PC-3 (cell line): ENCODE measurements around the gene RGS9BP. TPM values are rescaled to one million over a fixed set of nuclear protein-coding genes. Genes with fewer than 3 reads are reported as not detected.
"Not testable (repeated sequence)": the region's sequence is repeated elsewhere in the genome, so short reads cannot be mapped to it uniquely, and the experiment has no call there.

ENCODE experiments used
- ATAC-seq: fragments of 200-7000 bp; cut with Tn5 transposase; 2 replicates; pipeline ENCODE4 v1.9.1; 2020; ENCODE audit warnings: mild to moderate bottlenecking, moderate library complexity
- BruUV-seq: library from RNA; stranded (reverse); fragments of 400-500 nt; replicated peaks from 2 replicates; lab custom pipeline; 2021; lab: Mats Ljungman, UMichigan
- CTCF ChIA-PET: fragments of 300-600 bp; sonication (Branson Sonifier 250); formaldehyde crosslinking; loops from one replicate; lab custom pipeline; 2022; ENCODE audit warnings: antibody characterized with exemption; lab: Charles Lee
- POLR2A ChIA-PET: fragments of 300-600 bp; sonication (Branson Sonifier 250); formaldehyde crosslinking; loops from one replicate; lab custom pipeline; 2022; ENCODE audit warnings: antibody characterized with exemption; ENCODE audit not compliant: unreplicated experiment; lab: Charles Lee
- DNase-seq: peaks from one replicate; pipeline ENCODE4 v3.0.0-alpha.2; 2015
- H2AFZ ChIP-seq: fragments of 300-600 bp; sonication (generic); 2 replicates; pipeline ENCODE4 v1.6.0; 2016; ENCODE audit warnings: antibody characterized with exemption, low read length
- H3F3A ChIP-seq: fragments of 300-600 bp; sonication (generic); one replicate; pipeline ENCODE4 v1.6.0; 2017; ENCODE audit warnings: antibody characterized with exemption, low read length, control low read depth, mild to moderate bottlenecking; ENCODE audit not compliant: unreplicated experiment
- H3K27ac ChIP-seq: fragments of 300-600 bp; sonication (generic); 2 replicates; pipeline ENCODE4 v1.5.1; 2016; ENCODE audit warnings: mild to moderate bottlenecking, low read length
- H3K27me3 ChIP-seq: fragments of 300-600 bp; sonication (generic); 2 replicates; pipeline ENCODE4 v1.6.1; 2016; ENCODE audit warnings: low read length, mixed read lengths
- H3K36me3 ChIP-seq: fragments of 300-600 bp; sonication (generic); 2 replicates; pipeline ENCODE4 v1.6.1; 2016; ENCODE audit warnings: low read depth, mixed run types, low read length, mixed read lengths
- H3K4me1 ChIP-seq: fragments of 300-600 bp; sonication (generic); 2 replicates; pipeline ENCODE4 v1.5.1; 2016; ENCODE audit warnings: low read length; ENCODE audit not compliant: insufficient read depth
- H3K4me2 ChIP-seq: fragments of 300-600 bp; sonication (generic); 2 replicates; pipeline ENCODE4 v1.6.0; 2016; ENCODE audit warnings: low read length
- H3K4me3 ChIP-seq: fragments of 300-600 bp; sonication (generic); 2 replicates; pipeline ENCODE4 v1.5.1; 2016; ENCODE audit warnings: mild to moderate bottlenecking, low read length, mixed read lengths
- H3K79me2 ChIP-seq: fragments of 300-600 bp; sonication (generic); 2 replicates; pipeline ENCODE4 v1.6.1; 2017; ENCODE audit warnings: low read length, mixed read lengths
- H3K9ac ChIP-seq: fragments of 300-600 bp; sonication (generic); 2 replicates; pipeline ENCODE4 v1.6.0; 2016; ENCODE audit warnings: mild to moderate bottlenecking, low read length
- H3K9me2 ChIP-seq: fragments of 300-600 bp; sonication (generic); replicated peaks from 2 replicates; pipeline ENCODE4 v1.6.1; 2016; ENCODE audit warnings: mixed run types, low read length, mixed read lengths
- H3K9me3 ChIP-seq: fragments of 300-600 bp; sonication (generic); 2 replicates; pipeline ENCODE4 v1.6.1; 2016; ENCODE audit warnings: low read length, mixed read lengths
- H4K20me1 ChIP-seq: fragments of 300-600 bp; sonication (generic); 2 replicates; pipeline ENCODE4 v1.6.1; 2016; ENCODE audit warnings: low read length, mixed read lengths
- EZH2 ChIP-seq: fragments of 300-600 bp; sonication (generic); IDR thresholded peaks from one replicate; pipeline ENCODE4 v1.6.1; 2017; ENCODE audit warnings: antibody characterized with exemption, mild to moderate bottlenecking, low read length; ENCODE audit not compliant: unreplicated experiment
- EZH2phosphoT487 ChIP-seq: fragments of 300-600 bp; sonication (generic); IDR thresholded peaks from 2 replicates; pipeline ENCODE4 v1.6.1; 2018; ENCODE audit warnings: mild to moderate bottlenecking, antibody characterized with exemption, low read length, borderline replicate concordance
- intact Hi-C: fragments of 100-400 bp; cut with micrococcal nuclease; formaldehyde crosslinking; loops from 2 replicates; pipeline ENCODE4 v1.9.0; 2023
- total RNA-seq: library from RNA; depleted of rRNA; stranded (reverse); fragments of >200 nt; gene quantifications from 2 replicates; pipeline ENCODE4 v1.2.3, GENCODE V29; 2014
- TF ChIP-seq, protein P1 (sequence below): fragments of 300-600 bp; sonication (generic); conservative IDR thresholded peaks from 2 replicates; pipeline ENCODE4 v1.5.1; 2017; ENCODE audit warnings: antibody characterized with exemption, low read depth, mild to moderate bottlenecking, low read length

RGS9BP gene
- total RNA-seq, 1 experiment from 2014 or later, result 1.6 TPM

DNA sequence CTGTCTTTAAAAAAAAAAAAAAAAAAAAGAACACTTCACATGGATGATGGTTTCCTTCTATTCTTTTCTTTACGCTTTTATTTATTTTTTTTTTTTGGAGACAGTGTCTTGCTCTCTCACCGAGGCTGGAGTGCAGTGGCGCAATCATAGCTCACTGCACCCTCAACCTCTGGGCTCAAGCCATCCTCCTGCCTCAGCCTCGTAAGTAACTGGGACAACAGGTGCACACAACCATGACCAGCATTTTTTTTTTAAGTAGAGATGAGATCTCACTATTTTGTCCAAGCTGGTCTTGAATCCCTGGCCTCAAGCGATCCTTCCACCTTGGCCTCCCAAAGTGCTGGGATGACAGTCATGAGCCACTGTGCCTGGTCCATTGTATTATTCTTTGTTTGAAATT is 25.0 kb upstream of the RGS9BP start:
- Histone ChIP-seq H4K20me1 (no peaks in the 10 kb centered on the region), H3K27ac (no peak overlapping the region), H3K9ac (no peak overlapping the region), H3K9me2 (no peaks in the 10 kb centered on the region), H3K79me2 (no peaks in the 10 kb centered on the region), H3K4me2 (no peak overlapping the region), H3K27me3 (no peaks in the 10 kb centered on the region), H3K4me3 (no peak overlapping the region), H3F3A (no peaks in the 10 kb centered on the region), H3K4me1 (no peaks in the 10 kb centered on the region), H2AFZ (no peak overlapping the region), H3K9me3 (no peaks in the 10 kb centered on the region), H3K36me3 (no peaks in the 10 kb centered on the region)
- TF ChIP-seq EZH2phosphoT487 (no peak), EZH2 (no peak)
- TF ChIP-seq, protein P1, sequence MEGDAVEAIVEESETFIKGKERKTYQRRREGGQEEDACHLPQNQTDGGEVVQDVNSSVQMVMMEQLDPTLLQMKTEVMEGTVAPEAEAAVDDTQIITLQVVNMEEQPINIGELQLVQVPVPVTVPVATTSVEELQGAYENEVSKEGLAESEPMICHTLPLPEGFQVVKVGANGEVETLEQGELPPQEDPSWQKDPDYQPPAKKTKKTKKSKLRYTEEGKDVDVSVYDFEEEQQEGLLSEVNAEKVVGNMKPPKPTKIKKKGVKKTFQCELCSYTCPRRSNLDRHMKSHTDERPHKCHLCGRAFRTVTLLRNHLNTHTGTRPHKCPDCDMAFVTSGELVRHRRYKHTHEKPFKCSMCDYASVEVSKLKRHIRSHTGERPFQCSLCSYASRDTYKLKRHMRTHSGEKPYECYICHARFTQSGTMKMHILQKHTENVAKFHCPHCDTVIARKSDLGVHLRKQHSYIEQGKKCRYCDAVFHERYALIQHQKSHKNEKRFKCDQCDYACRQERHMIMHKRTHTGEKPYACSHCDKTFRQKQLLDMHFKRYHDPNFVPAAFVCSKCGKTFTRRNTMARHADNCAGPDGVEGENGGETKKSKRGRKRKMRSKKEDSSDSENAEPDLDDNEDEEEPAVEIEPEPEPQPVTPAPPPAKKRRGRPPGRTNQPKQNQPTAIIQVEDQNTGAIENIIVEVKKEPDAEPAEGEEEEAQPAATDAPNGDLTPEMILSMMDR, result no peak
- intact Hi-C loops, result no loop called here
- ChIA-PET POLR2A (no interaction called here), CTCF (no interaction called here)
- ATAC-seq, result no peak
- no peak for DNase-seq
- BruUV-seq, result no TSS peak

DNA sequence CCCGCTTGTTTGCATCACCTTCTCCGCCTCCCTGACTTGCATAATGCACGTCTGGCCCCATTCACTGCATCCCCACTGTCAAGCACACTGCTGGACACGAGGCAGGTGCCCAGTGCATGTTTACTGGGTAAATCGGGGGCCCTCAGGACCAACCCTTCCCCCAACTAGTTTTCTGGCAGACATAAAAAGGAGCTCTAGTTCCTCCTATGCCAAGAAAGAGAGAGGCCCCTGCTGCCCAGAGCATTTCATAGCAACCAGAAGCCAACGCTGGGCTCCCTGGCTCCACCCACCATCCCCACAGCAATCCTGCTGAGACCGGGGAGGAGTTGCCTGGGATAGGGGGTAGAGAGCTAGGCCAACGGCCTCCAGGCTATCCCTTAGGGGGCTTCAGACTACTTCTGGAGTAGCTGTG is 23.9 kb upstream of the RGS9BP start:
- DNase-seq (no peak), ATAC-seq (no peak)
- Histone ChIP-seq H3F3A (no peaks in the 10 kb centered on the region), H3K4me1 (no peaks in the 10 kb centered on the region), H3K4me2 (no peak overlapping the region), H2AFZ (no peak overlapping the region), H3K4me3 (no peak overlapping the region), H3K36me3 (no peaks in the 10 kb centered on the region), H3K27ac (no peak overlapping the region), H3K9ac (no peak overlapping the region), H4K20me1 (no peaks in the 10 kb centered on the region), H3K9me3 (no peaks in the 10 kb centered on the region), H3K9me2 (no peaks in the 10 kb centered on the region), H3K79me2 (no peaks in the 10 kb centered on the region), H3K27me3 (no peaks in the 10 kb centered on the region)
- POLR2A ChIA-PET, result no interaction called here
- TF ChIP-seq, protein P1, result no peak
- TF ChIP-seq EZH2, result no peak
- no peak for TF ChIP-seq EZH2phosphoT487
- CTCF ChIA-PET, result no interaction called here
- BruUV-seq, result no TSS peak
- intact Hi-C loops, result no loop called here

GRCh38 chr19:32652331-32652730 is 23.3 kb upstream of the RGS9BP start:
- H3K9me3 ChIP-seq, H4K20me1 ChIP-seq, POLR2A ChIA-PET, H3F3A ChIP-seq, H3K27me3 ChIP-seq, intact Hi-C loops, DNase-seq, H3K36me3 ChIP-seq, H3K4me3 ChIP-seq, BruUV-seq, H3K4me2 ChIP-seq, ATAC-seq, H2AFZ ChIP-seq, H3K9ac ChIP-seq, H3K4me1 ChIP-seq, H3K9me2 ChIP-seq, H3K27ac ChIP-seq, H3K79me2 ChIP-seq, CTCF ChIA-PET: not testable (repeated sequence)
